MV-4-11 (cell line): Measurements from ENCODE around the gene BABAM2.
"Not testable (repeated sequence)": the region's sequence is repeated elsewhere in the genome, so short reads cannot be mapped to it uniquely, and the experiment has no call there.

Source experiments
- DNase-seq: peaks from one replicate; lab custom pipeline; 2025; lab: John Stamatoyannopoulos, UW

The BABAM2 gene

GRCh38 chr2:28314968-28315367 lies 424.4 kb downstream of the BABAM2 start:
- no peak for DNase-seq

- DNase-seq, result no peak
Measured at GRCh38 chr2:28316546-28317335, 426.2 kb downstream of the BABAM2 start.

GRCh38 chr2:28317390-28317789 lies 426.9 kb downstream of the BABAM2 start:
- DNase-seq, result no peak

GRCh38 chr2:28318023-28318422 lies 427.5 kb downstream of the BABAM2 start:
- no peak for DNase-seq

GRCh38 chr2:28318462-28319117 lies 428.1 kb downstream of the BABAM2 start:
- no peak for DNase-seq

GRCh38 chr2:28319118-28320008 lies 428.8 kb downstream of the BABAM2 start:
- no peak for DNase-seq

- DNase-seq, result no peak
Measured at GRCh38 chr2:28320009-28320365, 429.5 kb downstream of the BABAM2 start.

- DNase-seq, result no peak
Measured at GRCh38 chr2:28320371-28320770, 429.8 kb downstream of the BABAM2 start.

- no peak for DNase-seq
Measured at GRCh38 chr2:28321426-28321825, 430.9 kb downstream of the BABAM2 start.

GRCh38 chr2:28322051-28322450 lies 431.5 kb downstream of the BABAM2 start:
- peak; percentile 74 for DNase-seq

GRCh38 chr2:28322456-28322855 lies 431.9 kb downstream of the BABAM2 start:
- DNase-seq, result no peak

GRCh38 chr2:28322981-28323396 lies 432.5 kb downstream of the BABAM2 start:
- DNase-seq, result no peak

GRCh38 chr2:28325173-28325566 lies 434.6 kb downstream of the BABAM2 start:
- DNase-seq, result no peak

GRCh38 chr2:28325567-28326468 lies 435.3 kb downstream of the BABAM2 start:
- DNase-seq, result peak; percentile 54

GRCh38 chr2:28326469-28326805 lies 435.9 kb downstream of the BABAM2 start:
- no peak for DNase-seq

- no peak for DNase-seq
Measured at GRCh38 chr2:28326881-28327505, 436.5 kb downstream of the BABAM2 start.

- no peak for DNase-seq
Measured at GRCh38 chr2:28327581-28327955, 437.0 kb downstream of the BABAM2 start.

GRCh38 chr2:28327956-28328922 lies 437.7 kb downstream of the BABAM2 start:
- peak; percentile 18 for DNase-seq

GRCh38 chr2:28329184-28329583 lies 438.7 kb downstream of the BABAM2 start:
- no peak for DNase-seq

GRCh38 chr2:28330722-28331121 lies 440.2 kb downstream of the BABAM2 start:
- not testable (repeated sequence) for DNase-seq
